SU-DHL-6 (cell line): Measurements from ENCODE around the gene FTCD.

Source experiments
- CTCF ChIP-seq: fragments of 200-600 bp; sonication (generic); IDR thresholded peaks from one replicate; pipeline ENCODE4 v1.5.1; 2017; ENCODE audit warnings: antibody characterized with exemption, mild to moderate bottlenecking, low read length, moderate library complexity; ENCODE audit not compliant: insufficient read depth, poor library complexity, severe bottlenecking
- EZH2phosphoT487 ChIP-seq: fragments of 200-600 bp; sonication (generic), shearing (Covaris generic); conservative IDR thresholded peaks from 2 replicates; pipeline ENCODE4 v1.6.1; 2018; ENCODE audit warnings: mild to moderate bottlenecking, antibody characterized with exemption, low read length, moderate library complexity, mixed read lengths

DNA sequence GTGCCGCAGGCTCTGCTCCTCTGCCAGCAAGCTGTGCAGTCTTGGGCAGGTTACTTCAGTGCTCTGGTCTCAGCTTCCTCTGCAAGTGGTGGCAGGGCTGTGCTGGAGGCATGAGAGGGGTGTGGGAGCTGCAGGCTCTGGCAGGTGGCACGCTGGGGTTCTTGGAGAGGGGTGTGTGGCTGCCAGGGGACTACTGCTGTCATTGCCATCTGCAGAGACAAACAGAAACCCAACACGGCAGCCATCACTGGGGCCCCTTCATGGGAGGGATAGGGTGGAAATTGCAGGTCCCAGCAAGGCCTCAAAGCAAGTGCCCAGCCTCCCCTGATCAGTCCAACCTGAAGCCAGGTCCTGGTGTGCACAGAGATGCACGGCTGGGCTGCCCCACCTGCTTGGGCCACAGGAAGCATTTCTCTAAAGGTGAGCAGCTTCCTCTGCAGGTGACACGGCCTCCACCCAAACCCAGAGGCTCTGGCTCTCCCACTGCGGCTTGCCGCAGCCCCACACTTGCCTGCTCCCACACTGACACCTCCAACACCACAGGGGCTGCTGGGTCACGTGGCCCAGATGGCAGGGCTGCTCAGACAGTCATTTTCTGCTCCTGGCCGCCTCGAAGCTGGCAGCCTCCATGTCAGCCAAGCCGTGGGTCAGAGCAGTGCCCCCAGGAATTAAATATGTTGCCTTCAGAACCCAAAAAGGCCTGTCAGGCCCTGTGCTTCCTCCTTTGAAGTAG is 61.5 kb downstream of the FTCD start:
- no peak for TF ChIP-seq CTCF
- TF ChIP-seq EZH2phosphoT487, result no peak
